MCF 10A (cell line): ENCODE data around the gene RGS14. TPM values are rescaled to one million over a fixed set of nuclear protein-coding genes. Genes with fewer than 3 reads are reported as not detected.
A peak's percentile ranks its signal among the peaks of the same experiment; 100 is the strongest.

Experiments used
- BruUV-seq: library from RNA; stranded (reverse); fragments of 400-500 nt; replicated peaks from 2 replicates; lab custom pipeline; 2021; lab: Mats Ljungman, UMichigan
- CTCF ChIA-PET: fragments of 300-600 bp; sonication (Branson Sonifier 250); formaldehyde crosslinking; extraction: SDS; loops from one replicate; lab custom pipeline; 2021; ENCODE audit warnings: antibody characterized with exemption, inconsistent platforms; lab: Yijun Ruan, JAX
- POLR2A ChIA-PET: fragments of 300-600, 350-650 bp; sonication (Branson Sonifier 250); formaldehyde crosslinking; extraction: SDS; loops from one replicate; lab custom pipeline; 2020; ENCODE audit warnings: antibody characterized with exemption, inconsistent platforms; lab: Yijun Ruan, JAX
- DNase-seq: peaks from one replicate; pipeline ENCODE4 v3.0.0-alpha.2; 2018; ENCODE audit not compliant: unreplicated experiment
- H3K27ac Mint-ChIP-seq: one replicate; pipeline ENCODE4 v1.8.0; 2022; ENCODE audit warnings: mild to moderate bottlenecking, low read depth, mixed read lengths; ENCODE audit not compliant: unreplicated experiment
- H3K27me3 Mint-ChIP-seq: one replicate; pipeline ENCODE4 v1.8.0; 2022; ENCODE audit warnings: mixed read lengths; ENCODE audit not compliant: insufficient read depth, unreplicated experiment
- H3K36me3 Mint-ChIP-seq: one replicate; pipeline ENCODE4 v1.8.0; 2022; ENCODE audit warnings: mild to moderate bottlenecking, moderate library complexity, mixed read lengths; ENCODE audit not compliant: insufficient read depth, unreplicated experiment
- H3K4me1 Mint-ChIP-seq: one replicate; pipeline ENCODE4 v1.8.0; 2022; ENCODE audit warnings: mixed read lengths; ENCODE audit not compliant: insufficient read depth, unreplicated experiment
- H3K4me3 Mint-ChIP-seq: one replicate; pipeline ENCODE4 v1.8.0; 2022; ENCODE audit warnings: mild to moderate bottlenecking, moderate library complexity, mixed read lengths; ENCODE audit not compliant: unreplicated experiment
- H3K9me3 Mint-ChIP-seq: one replicate; pipeline ENCODE4 v1.8.0; 2022; ENCODE audit warnings: mixed read lengths; ENCODE audit not compliant: unreplicated experiment
- CTCF ChIP-seq: fragments of 200-600 bp; IDR thresholded peaks from one replicate; pipeline ENCODE4 v1.8.0; 2022; ENCODE audit warnings: antibody characterized with exemption, mild to moderate bottlenecking; ENCODE audit not compliant: unreplicated experiment
- intact Hi-C: fragments of 100-400 bp; cut with micrococcal nuclease; formaldehyde crosslinking; loops from 2 replicates; pipeline ENCODE4 v1.14.1; 2022
- total RNA-seq: library from RNA; stranded (reverse); gene quantifications from 2 replicates; pipeline ENCODE4 v1.2.3, GENCODE V29; 2022

Gene RGS14
- total RNA-seq, 1 experiment from 2014 or later, result 7.8 TPM

GRCh38 chr5:177370488-177371119 is 12.9 kb downstream of the RGS14 start:
- peak; percentile 96 for DNase-seq
- ChIA-PET CTCF (interaction anchor here (0.6 to 7.0 kb wide), 24 partner anchors 10 to 257 kb away, joined by 3 to 107 read pairs (median 4); partner anchors contain the start of genes LMAN2 and SLC34A1), POLR2A (interaction anchor here (0.7 to 5.9 kb wide), 16 partner anchors 9 to 237 kb away, joined by 3 to 59 read pairs (median 5); partner anchors contain the start of genes LMAN2, NSD1 and PDLIM7)
- Mint-ChIP-seq H3K27me3 (no peaks in the 10 kb centered on the region), H3K4me3 (peak overlapping the region; percentile 76), H3K4me1 (peaks cover 24% of the 10 kb centered on the region), H3K27ac (no peak overlapping the region), H3K36me3 (no peaks in the 10 kb centered on the region), H3K9me3 (no peaks in the 10 kb centered on the region)
- BruUV-seq, result no TSS peak
- intact Hi-C loops, result loop anchor here (1.0 kb wide), 1 partner anchor 32 kb away; no protein-coding TSS in a partner anchor
- peak; percentile 60 for TF ChIP-seq CTCF

GRCh38 chr5:177371120-177372033 is 13.7 kb downstream of the RGS14 start:
- Mint-ChIP-seq H3K27me3 (no peaks in the 10 kb centered on the region), H3K9me3 (no peaks in the 10 kb centered on the region), H3K36me3 (no peaks in the 10 kb centered on the region), H3K4me3 (peak overlapping the region; percentile 76), H3K4me1 (peaks cover 24% of the 10 kb centered on the region), H3K27ac (peak overlapping the region; percentile 12)
- intact Hi-C loops, result no loop called here
- DNase-seq, result peak; percentile 16
- ChIA-PET POLR2A (interaction anchor here (0.5 to 5.9 kb wide), 15 partner anchors 8 to 1208 kb away, joined by 3 to 59 read pairs (median 5); partner anchors contain the start of gene LMAN2), CTCF (interaction anchor here (0.6 to 7.0 kb wide), 20 partner anchors 11 to 260 kb away, joined by 3 to 107 read pairs (median 6); partner anchors contain the start of genes LMAN2 and SLC34A1)
- BruUV-seq, result no TSS peak
- no peak for TF ChIP-seq CTCF

- no peak overlapping the region for H3K27ac Mint-ChIP-seq
- peak overlapping the region; percentile 76 for H3K4me3 Mint-ChIP-seq
- no peaks in the 10 kb centered on the region for H3K36me3 Mint-ChIP-seq
- H3K9me3 Mint-ChIP-seq, result no peaks in the 10 kb centered on the region
- intact Hi-C loops, result no loop called here
- no peaks in the 10 kb centered on the region for H3K27me3 Mint-ChIP-seq
- POLR2A ChIA-PET, result interaction anchor here (0.5 to 5.9 kb wide), 9 partner anchors 7 to 130 kb away, joined by 3 to 59 read pairs (median 7); partner anchors contain the start of gene LMAN2
- DNase-seq, result peak; percentile 33
- CTCF ChIA-PET, result interaction anchor here (0.6 to 7.0 kb wide), 19 partner anchors 11 to 1276 kb away, joined by 3 to 107 read pairs (median 6); partner anchors contain the start of genes LMAN2 and SLC34A1
- peaks cover 24% of the 10 kb centered on the region for H3K4me1 Mint-ChIP-seq
- TF ChIP-seq CTCF, result no peak
- BruUV-seq, result no TSS peak
Measured at GRCh38 chr5:177372034-177372896, 14.5 kb downstream of the RGS14 start.
